Neural cell (in vitro differentiated cells): Measurements from ENCODE around the gene BCAR3. TPM values are rescaled to one million over a fixed set of nuclear protein-coding genes. Genes with fewer than 3 reads are reported as not detected.

Experiments used
- H2AFZ ChIP-seq: fragments of 200-600, 300-800 bp; sonication (generic), shearing (Covaris generic); 2 replicates; pipeline ENCODE4 v1.6.0; 2014; ENCODE audit warnings: low read depth, mild to moderate bottlenecking, antibody characterized with exemption, low read length, moderate library complexity
- H3F3A ChIP-seq: fragments of 200-600 bp; shearing (Covaris generic); 2 replicates; pipeline ENCODE4 v1.6.1; 2016; ENCODE audit warnings: mild to moderate bottlenecking, moderate library complexity, mixed read lengths, antibody characterized with exemption, low read length; ENCODE audit not compliant: insufficient read depth, poor library complexity, severe bottlenecking
- H3K27ac ChIP-seq: fragments of 200-600, 300-800 bp; sonication (generic), shearing (Covaris generic); 2 replicates; pipeline ENCODE4 v1.5.1; 2014; ENCODE audit warnings: mild to moderate bottlenecking, low read length, moderate library complexity
- H3K27me3 ChIP-seq: fragments of 300-800, 200-600 bp; sonication (generic), shearing (Covaris generic); 2 replicates; pipeline ENCODE4 v1.6.0; 2014; ENCODE audit warnings: mild to moderate bottlenecking, low read depth, low read length, moderate library complexity; ENCODE audit not compliant: insufficient read depth
- H3K36me3 ChIP-seq: fragments of 300-800, 200-600 bp; sonication (generic), shearing (Covaris generic); 2 replicates; pipeline ENCODE4 v1.5.1; 2014; ENCODE audit warnings: mild to moderate bottlenecking, antibody characterized with exemption, low read length, moderate library complexity; ENCODE audit not compliant: insufficient read depth
- H3K4me2 ChIP-seq: fragments of 300-800, 200-600 bp; sonication (generic), shearing (Covaris generic); 2 replicates; pipeline ENCODE4 v1.6.0; 2014; ENCODE audit warnings: mild to moderate bottlenecking, low read length
- H3K4me3 ChIP-seq: fragments of 300-800, 200-600 bp; sonication (generic), shearing (Covaris generic); 2 replicates; pipeline ENCODE4 v1.5.1; 2014; ENCODE audit warnings: mild to moderate bottlenecking, low read length, moderate library complexity
- H3K79me2 ChIP-seq: fragments of 200-600 bp; shearing (Covaris generic); replicated peaks from 2 replicates; pipeline ENCODE4 v1.6.0; 2014; ENCODE audit warnings: mild to moderate bottlenecking, low read length, moderate library complexity; ENCODE audit not compliant: insufficient read depth
- H3K9ac ChIP-seq: fragments of 300-800, 200-600 bp; sonication (generic), shearing (Covaris generic); 2 replicates; pipeline ENCODE4 v1.6.1; 2016; ENCODE audit warnings: mild to moderate bottlenecking, low read length, mixed read lengths
- H3K9me2 ChIP-seq: fragments of 200-600 bp; shearing (Covaris generic); 2 replicates; pipeline ENCODE4 v1.6.1; 2016; ENCODE audit warnings: mild to moderate bottlenecking, low read length, mixed read lengths; ENCODE audit not compliant: insufficient read depth
- H3K9me3 ChIP-seq: fragments of 200-600, 300-800 bp; sonication (generic), shearing (Covaris generic); 2 replicates; pipeline ENCODE4 v1.6.1; 2016; ENCODE audit warnings: mild to moderate bottlenecking, mixed run types, low read length, moderate library complexity, mixed read lengths
- H4K20me1 ChIP-seq: fragments of 200-600 bp; shearing (Covaris generic); 2 replicates; pipeline ENCODE4 v1.6.1; 2016; ENCODE audit warnings: mild to moderate bottlenecking, mixed run types; ENCODE audit not compliant: insufficient read depth
- EP300 ChIP-seq: fragments of 450-650 bp; conservative IDR thresholded peaks from 2 replicates; pipeline ENCODE4 v1.6.1; 2014; ENCODE audit warnings: antibody characterized with exemption, mild to moderate bottlenecking, moderate library complexity; ENCODE audit not compliant: poor library complexity, severe bottlenecking
- EZH2 ChIP-seq: fragments of 200-600, 300-800 bp; shearing (Covaris generic), sonication (generic); IDR thresholded peaks from 2 replicates; pipeline ENCODE4 v1.6.1; 2014; ENCODE audit warnings: antibody characterized with exemption, low read length, borderline replicate concordance, mild to moderate bottlenecking; ENCODE audit not compliant: insufficient read depth, poor library complexity, severe bottlenecking
- MXI1 ChIP-seq: fragments of 450-650 bp; conservative IDR thresholded peaks from 2 replicates; pipeline ENCODE4 v1.6.1; 2014; ENCODE audit warnings: antibody characterized with exemption, mild to moderate bottlenecking; ENCODE audit not compliant: poor library complexity, severe bottlenecking
- POLR2AphosphoS5 ChIP-seq: IDR thresholded peaks from 2 replicates; pipeline ENCODE4 v1.6.1; 2012
- RAD21 ChIP-seq: fragments of 450-650 bp; conservative IDR thresholded peaks from 2 replicates; pipeline ENCODE4 v1.6.1; 2014; ENCODE audit warnings: antibody characterized with exemption, mild to moderate bottlenecking, moderate library complexity
- REST ChIP-seq: IDR thresholded peaks from 2 replicates; pipeline ENCODE4 v1.6.1; 2012; ENCODE audit warnings: borderline replicate concordance
- SMC3 ChIP-seq: fragments of 450-650 bp; conservative IDR thresholded peaks from 2 replicates; pipeline ENCODE4 v1.6.1; 2014; ENCODE audit warnings: antibody characterized with exemption, mild to moderate bottlenecking, moderate library complexity; ENCODE audit not compliant: poor library complexity
- TAF1 ChIP-seq: IDR thresholded peaks from 2 replicates; pipeline ENCODE4 v1.6.1; 2012; ENCODE audit warnings: low read depth
- polyA plus RNA-seq: library from polyadenylated mRNA; depleted of rRNA; stranded (reverse); fragments of >200 nt; gene quantifications from 2 replicates; pipeline ENCODE4 v1.2.3, GENCODE V29; 2014
- TF ChIP-seq, protein P1 (sequence below): fragments of 450-650 bp; IDR thresholded peaks from 2 replicates; pipeline ENCODE4 v1.5.1; 2014; ENCODE audit warnings: antibody characterized with exemption, mild to moderate bottlenecking, moderate library complexity; ENCODE audit not compliant: poor library complexity, severe bottlenecking

The BCAR3 gene
- polyA plus RNA-seq, 1 donor from 2014 or later: 2.5 TPM

GRCh38 chr1:93659822-93660503 is 21.7 kb downstream of the BCAR3 start:
- H3K4me2 ChIP-seq: no peak overlapping the region
- no peaks in the 10 kb centered on the region for H3K9me2 ChIP-seq
- no peak overlapping the region for H3K9ac ChIP-seq
- TF ChIP-seq, protein P1, sequence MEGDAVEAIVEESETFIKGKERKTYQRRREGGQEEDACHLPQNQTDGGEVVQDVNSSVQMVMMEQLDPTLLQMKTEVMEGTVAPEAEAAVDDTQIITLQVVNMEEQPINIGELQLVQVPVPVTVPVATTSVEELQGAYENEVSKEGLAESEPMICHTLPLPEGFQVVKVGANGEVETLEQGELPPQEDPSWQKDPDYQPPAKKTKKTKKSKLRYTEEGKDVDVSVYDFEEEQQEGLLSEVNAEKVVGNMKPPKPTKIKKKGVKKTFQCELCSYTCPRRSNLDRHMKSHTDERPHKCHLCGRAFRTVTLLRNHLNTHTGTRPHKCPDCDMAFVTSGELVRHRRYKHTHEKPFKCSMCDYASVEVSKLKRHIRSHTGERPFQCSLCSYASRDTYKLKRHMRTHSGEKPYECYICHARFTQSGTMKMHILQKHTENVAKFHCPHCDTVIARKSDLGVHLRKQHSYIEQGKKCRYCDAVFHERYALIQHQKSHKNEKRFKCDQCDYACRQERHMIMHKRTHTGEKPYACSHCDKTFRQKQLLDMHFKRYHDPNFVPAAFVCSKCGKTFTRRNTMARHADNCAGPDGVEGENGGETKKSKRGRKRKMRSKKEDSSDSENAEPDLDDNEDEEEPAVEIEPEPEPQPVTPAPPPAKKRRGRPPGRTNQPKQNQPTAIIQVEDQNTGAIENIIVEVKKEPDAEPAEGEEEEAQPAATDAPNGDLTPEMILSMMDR: no peak
- TF ChIP-seq EP300 (no peak), POLR2AphosphoS5 (no peak), REST (no peak), TAF1 (no peak), SMC3 (no peak)
- H3K9me3 ChIP-seq: no peaks in the 10 kb centered on the region
- H3K27me3 ChIP-seq: no peaks in the 10 kb centered on the region
- no peaks in the 10 kb centered on the region for H4K20me1 ChIP-seq
- no peaks in the 10 kb centered on the region for H3F3A ChIP-seq
- H3K36me3 ChIP-seq: no peaks in the 10 kb centered on the region
- H3K27ac ChIP-seq: no peak overlapping the region
- no peak overlapping the region for H2AFZ ChIP-seq
- no peak overlapping the region for H3K4me3 ChIP-seq
- H3K79me2 ChIP-seq: no peaks in the 10 kb centered on the region

GRCh38 chr1:93658188-93658587 is 23.4 kb downstream of the BCAR3 start:
- Histone ChIP-seq H3K9me3 (no peaks in the 10 kb centered on the region), H3F3A (no peaks in the 10 kb centered on the region), H3K9ac (no peak overlapping the region), H3K27me3 (no peaks in the 10 kb centered on the region), H3K79me2 (no peaks in the 10 kb centered on the region), H3K27ac (no peak overlapping the region), H3K4me3 (no peak overlapping the region), H4K20me1 (no peaks in the 10 kb centered on the region), H3K36me3 (no peaks in the 10 kb centered on the region), H3K4me2 (no peak overlapping the region), H3K9me2 (no peaks in the 10 kb centered on the region), H2AFZ (no peak overlapping the region)
- TF ChIP-seq REST: no peak
- TF ChIP-seq MXI1: no peak
- no peak for TF ChIP-seq RAD21
- TF ChIP-seq TAF1: no peak
- TF ChIP-seq EZH2: no peak
- TF ChIP-seq SMC3: no peak
- TF ChIP-seq EP300: no peak
- TF ChIP-seq POLR2AphosphoS5: no peak
- TF ChIP-seq, protein P1: no peak
